Measurements from ENCODE around the gene WLS.

WLS gene

GRCh38 chr1:68221001-68221979, 11.0 kb downstream of the WLS start:
- no peak for DNase-seq (ENCODE audit: low read depth)
- H3K4me3 ChIP-seq (ENCODE audit: low read depth, low read length): no peak overlapping the region
- no peak for TF ChIP-seq CTCF (conservative IDR thresholded peaks at IDR 0.05; ENCODE audit: low read depth, low read length)

GRCh38 chr1:68220420-68220819, 11.9 kb downstream of the WLS start:
- H3K4me3 ChIP-seq (ENCODE audit: low read depth, low read length): no peak overlapping the region
- DNase-seq (ENCODE audit: low read depth): no peak
- no peak for TF ChIP-seq CTCF (conservative IDR thresholded peaks at IDR 0.05; ENCODE audit: low read depth, low read length)

GRCh38 chr1:68218490-68218889, 13.8 kb downstream of the WLS start:
- H3K4me3 ChIP-seq (ENCODE audit: low read depth, low read length): no peak overlapping the region
- TF ChIP-seq CTCF (conservative IDR thresholded peaks at IDR 0.05; ENCODE audit: low read depth, low read length): no peak
- no peak for DNase-seq (ENCODE audit: low read depth)

- DNase-seq (ENCODE audit: low read depth): no peak
These were observed 14.7 kb downstream of the WLS start for GRCh38 chr1:68217618-68218017.

GRCh38 chr1:68217060-68217554, 15.2 kb downstream of the WLS start:
- no peak for TF ChIP-seq CTCF (conservative IDR thresholded peaks at IDR 0.05; ENCODE audit: low read depth, low read length)
- DNase-seq (ENCODE audit: low read depth): no peak

More at GRCh38 chr1:68217618-68218017, 14.7 kb downstream of the WLS start:
- TF ChIP-seq CTCF (conservative IDR thresholded peaks at IDR 0.05; ENCODE audit: low read depth, low read length): no peak
- H3K4me3 ChIP-seq (ENCODE audit: low read depth, low read length): no peak overlapping the region

GRCh38 chr1:68216089-68216772, 16.1 kb downstream of the WLS start:
- no peak overlapping the region for H3K4me3 ChIP-seq (ENCODE audit: low read depth, low read length)
- TF ChIP-seq CTCF (conservative IDR thresholded peaks at IDR 0.05; ENCODE audit: low read depth, low read length): no peak
- DNase-seq (ENCODE audit: low read depth): no peak

More at GRCh38 chr1:68217060-68217554, 15.2 kb downstream of the WLS start:
- no peak overlapping the region for H3K4me3 ChIP-seq (ENCODE audit: low read depth, low read length)

Data from choroid plexus epithelial cell (primary cell).